ENCODE measurements around the gene ASTE1. TPM values are rescaled to one million over a fixed set of nuclear protein-coding genes. Genes with fewer than 3 reads are reported as not detected.
"Not testable (repeated sequence)": the region's sequence is repeated elsewhere in the genome, so short reads cannot be mapped to it uniquely, and the experiment has no call there.

ASTE1 gene
- total RNA-seq, 1 experiment from 2014 or later = 2.7 TPM

GRCh38 chr3:130976706-130977105 lies 49.9 kb downstream of the ASTE1 start:
- BruUV-seq (replicated peaks) = no TSS peak
- POLR2A ChIA-PET = no interaction called here

GRCh38 chr3:130975251-130975650 lies 51.4 kb downstream of the ASTE1 start:
- Mint-ChIP-seq H3K27ac (ENCODE audit: low read depth, unreplicated experiment) (no peak overlapping the region), H3K4me3 (ENCODE audit: unreplicated experiment) (no peak overlapping the region), H3K4me1 (ENCODE audit: insufficient read depth, unreplicated experiment) (no peaks in the 10 kb centered on the region), H3K36me3 (ENCODE audit: insufficient read depth, unreplicated experiment) (peaks cover 17% of the 10 kb centered on the region), H3K9me3 (ENCODE audit: unreplicated experiment) (no peaks in the 10 kb centered on the region), H3K27me3 (ENCODE audit: insufficient read depth, unreplicated experiment) (no peaks in the 10 kb centered on the region)
- no TSS peak for BruUV-seq (replicated peaks)
- TF ChIP-seq CTCF (IDR thresholded peaks at IDR 0.05; ENCODE audit: unreplicated experiment) = no peak
- CTCF ChIA-PET = interaction anchor here (1.6 kb wide), 1 partner anchor 81 kb away, joined by 15 read pairs; the partner anchor contains the start of gene ATP2C1
- peak; percentile 37 for DNase-seq (ENCODE audit: unreplicated experiment)
- POLR2A ChIA-PET = interaction anchor here (0.7 to 1.5 kb wide), 3 partner anchors 11 to 81 kb away, joined by 3 to 6 read pairs (median 5); partner anchors contain the start of gene ATP2C1
- intact Hi-C loops (cut with micrococcal nuclease) = no loop called here

More at GRCh38 chr3:130976706-130977105, 49.9 kb downstream of the ASTE1 start:
- intact Hi-C loops (cut with micrococcal nuclease) = no loop called here
- Mint-ChIP-seq H3K27me3 (ENCODE audit: insufficient read depth, unreplicated experiment) (no peaks in the 10 kb centered on the region), H3K27ac (ENCODE audit: low read depth, unreplicated experiment) (no peak overlapping the region), H3K9me3 (ENCODE audit: unreplicated experiment) (no peaks in the 10 kb centered on the region), H3K4me1 (ENCODE audit: insufficient read depth, unreplicated experiment) (no peaks in the 10 kb centered on the region), H3K4me3 (ENCODE audit: unreplicated experiment) (no peak overlapping the region), H3K36me3 (ENCODE audit: insufficient read depth, unreplicated experiment) (peaks cover 15% of the 10 kb centered on the region)
- TF ChIP-seq CTCF (IDR thresholded peaks at IDR 0.05; ENCODE audit: unreplicated experiment) = no peak
- no peak for DNase-seq (ENCODE audit: unreplicated experiment)
- CTCF ChIA-PET = interaction anchor here (1.0 kb wide), 1 partner anchor 18 kb away, joined by 4 read pairs; no protein-coding TSS in a partner anchor

GRCh38 chr3:130974201-130974600 lies 52.4 kb downstream of the ASTE1 start:
- no peak for TF ChIP-seq CTCF (IDR thresholded peaks at IDR 0.05; ENCODE audit: unreplicated experiment)
- intact Hi-C loops (cut with micrococcal nuclease) = no loop called here
- ChIA-PET POLR2A (interaction anchor here (0.7 to 1.5 kb wide), 3 partner anchors 10 to 202 kb away, joined by 3 to 6 read pairs (median 5); partner anchors contain the start of gene ATP2C1), CTCF (interaction anchor here (0.6 to 1.6 kb wide), 5 partner anchors 11 to 1012 kb away, joined by 3 to 15 read pairs (median 3); partner anchors contain the start of gene ATP2C1)
- no peak for DNase-seq (ENCODE audit: unreplicated experiment)
- no peak overlapping the region for H3K27ac Mint-ChIP-seq (ENCODE audit: low read depth, unreplicated experiment)
- H3K4me3 Mint-ChIP-seq (ENCODE audit: unreplicated experiment) = no peak overlapping the region
- H3K9me3 Mint-ChIP-seq (ENCODE audit: unreplicated experiment) = no peaks in the 10 kb centered on the region
- H3K36me3 Mint-ChIP-seq (ENCODE audit: insufficient read depth, unreplicated experiment) = peaks cover 26% of the 10 kb centered on the region
- BruUV-seq (replicated peaks) = no TSS peak
- H3K4me1 Mint-ChIP-seq (ENCODE audit: insufficient read depth, unreplicated experiment) = no peaks in the 10 kb centered on the region
- no peaks in the 10 kb centered on the region for H3K27me3 Mint-ChIP-seq (ENCODE audit: insufficient read depth, unreplicated experiment)

- POLR2A ChIA-PET = no interaction called here
- intact Hi-C loops (cut with micrococcal nuclease) = no loop called here
- Mint-ChIP-seq H3K4me1 (ENCODE audit: insufficient read depth, unreplicated experiment) (no peaks in the 10 kb centered on the region), H3K9me3 (ENCODE audit: unreplicated experiment) (no peaks in the 10 kb centered on the region), H3K27ac (ENCODE audit: low read depth, unreplicated experiment) (no peak overlapping the region), H3K4me3 (ENCODE audit: unreplicated experiment) (no peak overlapping the region), H3K27me3 (ENCODE audit: insufficient read depth, unreplicated experiment) (no peaks in the 10 kb centered on the region), H3K36me3 (ENCODE audit: insufficient read depth, unreplicated experiment) (peaks cover 26% of the 10 kb centered on the region)
- TF ChIP-seq CTCF (IDR thresholded peaks at IDR 0.05; ENCODE audit: unreplicated experiment) = no peak
- DNase-seq (ENCODE audit: unreplicated experiment) = no peak
- CTCF ChIA-PET = interaction anchor here (0.6 to 1.6 kb wide), 3 partner anchors 29 to 134 kb away, joined by 3 to 15 read pairs (median 3); partner anchors contain the start of gene ATP2C1
- no TSS peak for BruUV-seq (replicated peaks)
These were observed 53.2 kb downstream of the ASTE1 start for GRCh38 chr3:130973406-130973805.

- H3K4me3 Mint-ChIP-seq (ENCODE audit: unreplicated experiment); H3K4me1 Mint-ChIP-seq (ENCODE audit: insufficient read depth, unreplicated experiment); H3K27ac Mint-ChIP-seq (ENCODE audit: low read depth, unreplicated experiment); intact Hi-C loops (cut with micrococcal nuclease); POLR2A ChIA-PET; H3K9me3 Mint-ChIP-seq (ENCODE audit: unreplicated experiment); H3K27me3 Mint-ChIP-seq (ENCODE audit: insufficient read depth, unreplicated experiment); CTCF ChIA-PET; BruUV-seq (replicated peaks); DNase-seq (ENCODE audit: unreplicated experiment): not testable (repeated sequence)
- H3K36me3 Mint-ChIP-seq (ENCODE audit: insufficient read depth, unreplicated experiment) = peaks cover 26% of the 10 kb centered on the region
These were observed 54.0 kb downstream of the ASTE1 start for GRCh38 chr3:130972592-130972991.
